UCSD-AML1 (cell line): ENCODE results near the gene ABCF1.

Source experiments
- DNase-seq: peaks from one replicate; lab custom pipeline; 2025; ENCODE audit not compliant: unreplicated experiment; lab: John Stamatoyannopoulos, UW

The ABCF1 gene

GRCh38 chr6:30599625-30600324, 28.5 kb downstream of the ABCF1 start:
- no peak for DNase-seq

GRCh38 chr6:30600451-30600961, 29.3 kb downstream of the ABCF1 start:
- peak; percentile 16 for DNase-seq

GRCh38 chr6:30601436-30601814, 30.2 kb downstream of the ABCF1 start:
- no peak for DNase-seq

GRCh38 chr6:30601815-30602641, 30.8 kb downstream of the ABCF1 start:
- DNase-seq: no peak

- no peak for DNase-seq
These were observed 32.7 kb downstream of the ABCF1 start for GRCh38 chr6:30603961-30604360.

- DNase-seq: no peak
These were observed 38.8 kb downstream of the ABCF1 start for GRCh38 chr6:30610065-30610464.

- DNase-seq: no peak
These were observed 40.1 kb downstream of the ABCF1 start for GRCh38 chr6:30611150-30611855.

GRCh38 chr6:30611856-30612194, 40.6 kb downstream of the ABCF1 start:
- no peak for DNase-seq

GRCh38 chr6:30612213-30612612, 41.0 kb downstream of the ABCF1 start:
- no peak for DNase-seq

- no peak for DNase-seq
These were observed 41.5 kb downstream of the ABCF1 start for GRCh38 chr6:30612687-30613248.

- DNase-seq: no peak
These were observed 42.2 kb downstream of the ABCF1 start for GRCh38 chr6:30613251-30614043.

- no peak for DNase-seq
These were observed 43.0 kb downstream of the ABCF1 start for GRCh38 chr6:30614044-30614842.

- DNase-seq: peak; percentile 76
These were observed 43.6 kb downstream of the ABCF1 start for GRCh38 chr6:30614843-30615218.

- DNase-seq: peak; percentile 55
These were observed 44.1 kb downstream of the ABCF1 start for GRCh38 chr6:30615219-30615957.

- DNase-seq: no peak
These were observed 44.9 kb downstream of the ABCF1 start for GRCh38 chr6:30615958-30616810.

GRCh38 chr6:30616811-30617564, 45.7 kb downstream of the ABCF1 start, which contains the start of gene PPP1R10:
PPP1R10 (minus strand) TSS chr6:30617243; CDS start chr6:30609944, 7,299 bp downstream.
- DNase-seq: peak; percentile 98

- DNase-seq: peak; percentile 95
These were observed 46.5 kb downstream of the ABCF1 start, which contains the start of gene MRPS18B for GRCh38 chr6:30617565-30618269. MRPS18B (plus strand) TSS chr6:30617840; CDS start chr6:30617866, 26 bp downstream.
